NCI-H2227 (cell line): Measurements from ENCODE around the gene DENND5B.
A peak's percentile ranks its signal among the peaks of the same experiment; 100 is the strongest.
"Not testable (repeated sequence)": the region's sequence is repeated elsewhere in the genome, so short reads cannot be mapped to it uniquely, and the experiment has no call there.

Source experiments
- DNase-seq: peaks from one replicate; lab custom pipeline; 2025; ENCODE audit not compliant: unreplicated experiment; lab: John Stamatoyannopoulos, UW

Gene DENND5B

GRCh38 chr12:31387466-31387865, 203.5 kb downstream of the DENND5B start:
- no peak for DNase-seq

- DNase-seq, result no peak
Measured at GRCh38 chr12:31387011-31387410, 203.9 kb downstream of the DENND5B start.

GRCh38 chr12:31386364-31386777, 204.6 kb downstream of the DENND5B start:
- DNase-seq, result no peak

GRCh38 chr12:31377210-31377609, 213.7 kb downstream of the DENND5B start:
- not testable (repeated sequence) for DNase-seq

GRCh38 chr12:31375422-31375821, 215.5 kb downstream of the DENND5B start:
- not testable (repeated sequence) for DNase-seq

GRCh38 chr12:31371256-31371620, 219.7 kb downstream of the DENND5B start:
- DNase-seq, result no peak

GRCh38 chr12:31370531-31371255, 220.2 kb downstream of the DENND5B start:
- peak; percentile 56 for DNase-seq

GRCh38 chr12:31369712-31370521, 221.0 kb downstream of the DENND5B start:
- DNase-seq, result peak; percentile 67

- peak; percentile 51 for DNase-seq
Measured at GRCh38 chr12:31368666-31369361, 222.1 kb downstream of the DENND5B start.

GRCh38 chr12:31366104-31366621, 224.8 kb downstream of the DENND5B start:
- DNase-seq, result no peak

GRCh38 chr12:31363831-31364230, 227.1 kb downstream of the DENND5B start:
- DNase-seq, result no peak

- DNase-seq, result no peak
Measured at GRCh38 chr12:31363416-31363809, 227.5 kb downstream of the DENND5B start.

GRCh38 chr12:31362759-31363415, 228.0 kb downstream of the DENND5B start:
- peak; percentile 34 for DNase-seq

- peak; percentile 83 for DNase-seq
Measured at GRCh38 chr12:31362115-31362758, 228.7 kb downstream of the DENND5B start.

- no peak for DNase-seq
Measured at GRCh38 chr12:31361730-31362114, 229.2 kb downstream of the DENND5B start.

- DNase-seq, result no peak
Measured at GRCh38 chr12:31355747-31356107, 235.2 kb downstream of the DENND5B start.

- DNase-seq, result peak; percentile 72
Measured at GRCh38 chr12:31353750-31354708, 236.9 kb downstream of the DENND5B start.

- no peak for DNase-seq
Measured at GRCh38 chr12:31346267-31346666, 244.7 kb downstream of the DENND5B start.

- no peak for DNase-seq
Measured at GRCh38 chr12:31343139-31343538, 247.8 kb downstream of the DENND5B start.
